Mucosa of descending colon (tissue), 3 donors: ENCODE measurements around the gene GAS2L2. TPM values are rescaled to one million over a fixed set of nuclear protein-coding genes. Genes with fewer than 3 reads are reported as not detected.

Source experiments
- ATAC-seq: fragments of 200-7000 bp; cut with Tn5 transposase; one replicate; pipeline ENCODE4 v1.9.1; 2020; ENCODE audit warnings: mild to moderate bottlenecking, moderate library complexity
- DNase-seq, 3 donors: peaks; one replicate each; pipeline ENCODE4 v3.0.0-alpha.2; 2020
- H3K36me3 ChIP-seq: fragments of 200-600 bp; one replicate; pipeline ENCODE4 v1.8.0; 2021; ENCODE audit warnings: low read depth, mild to moderate bottlenecking
- H3K4me1 ChIP-seq: fragments of 200-600 bp; one replicate; pipeline ENCODE4 v1.8.0; 2021; ENCODE audit warnings: low read depth, mild to moderate bottlenecking
- H3K4me3 ChIP-seq: fragments of 200-600 bp; one replicate; pipeline ENCODE4 v1.8.0; 2021; ENCODE audit warnings: mild to moderate bottlenecking
- H3K9me3 ChIP-seq: fragments of 200-600 bp; one replicate; pipeline ENCODE4 v1.8.0; 2021; ENCODE audit warnings: mild to moderate bottlenecking
- CTCF ChIP-seq: fragments of 200-600 bp; IDR thresholded peaks from one replicate; pipeline ENCODE4 v1.8.0; 2022; ENCODE audit warnings: antibody characterized with exemption, mild to moderate bottlenecking
- intact Hi-C, 2 donors: fragments of 100-400 bp; cut with DNase I in 1 of 2; cut with micrococcal nuclease in 1 of 2; formaldehyde crosslinking; loops; one replicate each; pipeline versions ENCODE4 v1.11.0 to v1.11.1; 2022; cut with DNase I, micrococcal nuclease
- total RNA-seq, 3 donors: library from RNA; stranded (reverse); fragmentation: NEBNext Ultra II Directional in 2 of 3; extraction: Animal tissue kit (Norgen Biotek cat#: 25700) in 2 of 3; gene quantifications; one replicate each; pipeline versions ENCODE4 v1.2.1 to v1.2.4, GENCODE V29; 2021 to 2023
- donor health status: DM: no; HTN: no; CAD: no; lungs with moderate emphysema.
- donor health status: DM: no; HTN: no; CAD: no.
- donor health status: DM: no; HTN: yes; CAD: no.

Gene GAS2L2
- total RNA-seq, 3 donors from 2014 or later = not detected

DNA sequence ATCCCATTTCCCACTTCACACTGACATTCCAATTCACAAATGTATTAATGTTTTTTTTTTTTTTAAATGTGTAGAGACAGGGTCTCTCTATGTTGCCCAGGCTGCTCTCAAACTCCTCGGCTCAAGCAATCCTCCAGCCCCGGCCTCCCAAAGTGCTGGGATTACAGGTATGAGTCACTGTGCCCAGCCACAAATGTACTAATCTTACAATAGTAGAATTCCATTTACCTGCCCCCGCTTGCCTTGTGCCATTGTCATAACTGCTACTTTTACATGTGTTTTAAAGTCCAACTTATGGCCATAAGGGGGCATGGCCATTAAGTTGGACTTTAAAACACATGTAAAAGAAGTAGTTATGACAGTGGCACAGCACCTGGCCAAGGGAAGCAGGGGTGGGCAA is 37.8 kb upstream of the GAS2L2 start:
- Histone ChIP-seq H3K4me3 (no peak overlapping the region), H3K9me3 (no peaks in the 10 kb centered on the region), H3K4me1 (peaks cover 35% of the 10 kb centered on the region), H3K36me3 (no peaks in the 10 kb centered on the region)
- ATAC-seq = no peak
- TF ChIP-seq CTCF = no peak
- DNase-seq = peak in 1 of 3 donors; percentile 32
- intact Hi-C loops = no loop called here

GRCh38 chr17:35788477-35789368 is 35.7 kb upstream of the GAS2L2 start:
- peak; percentile 62 for ATAC-seq
- Histone ChIP-seq H3K36me3 (no peaks in the 10 kb centered on the region), H3K9me3 (no peaks in the 10 kb centered on the region), H3K4me3 (no peak overlapping the region), H3K4me1 (peaks cover 50% of the 10 kb centered on the region)
- no peak for TF ChIP-seq CTCF
- intact Hi-C loops = no loop called here
- DNase-seq = peak in 1 of 3 donors; percentile 22

GRCh38 chr17:35786941-35787432 is 33.9 kb upstream of the GAS2L2 start:
- no peaks in the 10 kb centered on the region for H3K36me3 ChIP-seq
- H3K4me1 ChIP-seq = peaks cover 66% of the 10 kb centered on the region
- H3K4me3 ChIP-seq = no peak overlapping the region
- ATAC-seq (peak; percentile 48), DNase-seq (peak in 1 of 3 donors; percentile 22)
- H3K9me3 ChIP-seq = no peaks in the 10 kb centered on the region
- intact Hi-C loops = no loop called here
- no peak for TF ChIP-seq CTCF

DNA sequence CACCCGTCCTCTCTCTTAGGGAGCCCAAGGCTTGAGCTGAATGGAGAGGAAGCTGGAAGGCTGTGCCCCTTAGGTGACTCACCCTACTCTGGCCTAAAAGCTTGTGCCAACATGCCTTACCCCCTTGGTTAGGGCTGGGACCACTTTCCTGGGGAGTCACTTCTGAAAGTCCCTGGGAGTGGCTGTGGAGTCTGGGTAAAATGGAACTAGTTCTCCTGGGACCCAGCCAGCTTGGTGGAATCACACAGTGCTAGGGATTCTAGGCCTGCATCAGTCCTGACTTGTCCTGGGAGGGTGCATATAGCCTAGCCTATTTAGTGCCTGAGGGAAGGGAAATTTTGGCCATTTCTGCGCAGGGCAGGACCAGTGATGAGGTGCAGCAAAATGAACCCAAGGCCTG is 31.9 kb upstream of the GAS2L2 start:
- ATAC-seq (no peak), DNase-seq (peak in 1 of 3 donors; percentile 29)
- Histone ChIP-seq H3K9me3 (no peaks in the 10 kb centered on the region), H3K36me3 (no peaks in the 10 kb centered on the region), H3K4me1 (peaks cover 66% of the 10 kb centered on the region), H3K4me3 (no peak overlapping the region)
- intact Hi-C loops = no loop called here
- no peak for TF ChIP-seq CTCF

DNA sequence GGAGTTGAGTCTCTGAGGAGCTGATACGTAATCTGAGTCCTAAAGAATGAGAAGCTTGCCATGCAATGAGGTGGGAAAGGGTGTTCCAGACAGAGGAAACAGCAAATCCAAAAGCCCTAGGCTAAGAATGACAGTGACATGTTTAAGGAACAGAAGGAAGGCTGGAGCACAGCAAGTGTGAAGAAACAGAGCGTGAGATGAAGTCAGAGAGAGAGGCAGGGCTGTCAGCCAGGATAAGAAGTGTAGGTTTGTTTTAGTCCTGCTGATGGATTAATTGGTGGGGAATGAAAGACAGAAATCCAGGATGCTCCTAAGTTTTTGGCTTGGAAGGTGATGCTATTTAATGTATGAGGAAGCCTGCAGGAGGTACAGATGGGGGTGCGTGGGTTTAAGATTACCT is 27.9 kb upstream of the GAS2L2 start:
- TF ChIP-seq CTCF = no peak
- H3K9me3 ChIP-seq = no peaks in the 10 kb centered on the region
- H3K4me3 ChIP-seq = no peak overlapping the region
- H3K4me1 ChIP-seq = peaks cover 47% of the 10 kb centered on the region
- DNase-seq = no peak
- ATAC-seq = no peak
- intact Hi-C loops = no loop called here
- H3K36me3 ChIP-seq = no peaks in the 10 kb centered on the region
